HepG2 (cell line): ENCODE results near the gene RAB3D. TPM values are rescaled to one million over a fixed set of nuclear protein-coding genes. Genes with fewer than 3 reads are reported as not detected.

ENCODE experiments used
- ASH2L ChIP-seq: fragments of 300-600, 200-600 bp; sonication (generic); IDR thresholded peaks from 2 replicates; pipeline ENCODE4 v1.7.0; 2017; ENCODE audit warnings: low read depth, mild to moderate bottlenecking, moderate library complexity, mixed read lengths, low read length; ENCODE audit not compliant: insufficient read length
- BATF2 ChIP-seq: sonication (generic); formaldehyde crosslinking; IDR thresholded peaks from 2 replicates; pipeline ENCODE4 v1.8.0; 2022; ENCODE audit warnings: mild to moderate bottlenecking, missing genetic modification reagents, moderate library complexity
- BRCA1 ChIP-seq: sonication (generic); formaldehyde crosslinking; IDR thresholded peaks from 2 replicates; pipeline ENCODE4 v1.4.0; 2020; ENCODE audit warnings: missing genetic modification reagents
- CCDC6 ChIP-seq: sonication (generic); formaldehyde crosslinking; IDR thresholded peaks from 2 replicates; pipeline ENCODE4 v1.8.1; 2022; ENCODE audit warnings: mild to moderate bottlenecking, missing genetic modification reagents, moderate library complexity
- DPF2 ChIP-seq: sonication (generic); formaldehyde crosslinking; IDR thresholded peaks from 2 replicates; pipeline ENCODE4 v1.4.0; 2020; ENCODE audit warnings: mild to moderate bottlenecking, low read depth, missing genetic modification reagents, borderline replicate concordance
- E2F2 ChIP-seq: sonication (generic); formaldehyde crosslinking; IDR thresholded peaks from 2 replicates; pipeline ENCODE4 v1.4.0; 2020; ENCODE audit warnings: missing genetic modification reagents, borderline replicate concordance
- GTF2F1 ChIP-seq: fragments of 150-350 bp; IDR thresholded peaks from 2 replicates; pipeline ENCODE4 v1.6.1; 2014; ENCODE audit warnings: low read length
- HES4 ChIP-seq: sonication (generic); formaldehyde crosslinking; IDR thresholded peaks from 2 replicates; pipeline ENCODE4 v1.9.0; 2021; ENCODE audit warnings: mild to moderate bottlenecking, missing genetic modification reagents, borderline replicate concordance
- HIVEP1 ChIP-seq: sonication (generic); formaldehyde crosslinking; IDR thresholded peaks from 2 replicates; pipeline ENCODE4 v1.4.0; 2020; ENCODE audit warnings: mild to moderate bottlenecking, missing genetic modification reagents
- IRF2 ChIP-seq: IDR thresholded peaks from 2 replicates; pipeline ENCODE4 v1.6.1; 2018; ENCODE audit warnings: missing genetic modification reagents, missing compliant biosample characterization
- KDM5B ChIP-seq: sonication (generic); formaldehyde crosslinking; IDR thresholded peaks from 2 replicates; pipeline ENCODE4 v1.4.0; 2020; ENCODE audit warnings: missing genetic modification reagents, mild to moderate bottlenecking, borderline replicate concordance
- KLF11 ChIP-seq: IDR thresholded peaks from 2 replicates; pipeline ENCODE4 v1.6.1; 2016; ENCODE audit warnings: missing compliant biosample characterization
- NFKB2 ChIP-seq: sonication (generic); formaldehyde crosslinking; IDR thresholded peaks from 2 replicates; pipeline ENCODE4 v1.4.0; 2020; ENCODE audit warnings: missing genetic modification reagents, borderline replicate concordance
- NFYB ChIP-seq: sonication (generic); formaldehyde crosslinking; IDR thresholded peaks from 2 replicates; pipeline ENCODE4 v1.4.0; 2020; ENCODE audit warnings: missing genetic modification reagents
- PHF5A ChIP-seq: IDR thresholded peaks from one replicate; pipeline ENCODE4 v1.6.1; 2018; ENCODE audit warnings: low read depth, missing genetic modification reagents; ENCODE audit not compliant: unreplicated experiment
- POLR2AphosphoS5 ChIP-seq: IDR thresholded peaks from 2 replicates; pipeline ENCODE4 v1.6.1; 2012; ENCODE audit warnings: low read depth, low read length
- SATB2 ChIP-seq: sonication (generic); formaldehyde crosslinking; IDR thresholded peaks from 2 replicates; pipeline ENCODE4 v1.5.0; 2020; ENCODE audit warnings: missing genetic modification reagents
- TAF1 ChIP-seq: sonication (generic); formaldehyde crosslinking; IDR thresholded peaks from 2 replicates; pipeline ENCODE4 v1.4.0; 2020; ENCODE audit warnings: missing genetic modification reagents
- TMF1 ChIP-seq: sonication (generic); formaldehyde crosslinking; IDR thresholded peaks from 2 replicates; pipeline ENCODE4 v1.8.1; 2022; ENCODE audit warnings: low read depth, missing genetic modification reagents
- ZBTB4 ChIP-seq: sonication (generic); formaldehyde crosslinking; IDR thresholded peaks from 2 replicates; pipeline ENCODE4 v1.4.0; 2020; ENCODE audit warnings: missing genetic modification reagents, mild to moderate bottlenecking, borderline replicate concordance
- ZBTB7A ChIP-seq: sonication (generic); formaldehyde crosslinking; IDR thresholded peaks from 2 replicates; pipeline ENCODE4 v1.8.0; 2022; ENCODE audit warnings: mild to moderate bottlenecking, missing genetic modification reagents
- ZFP37 ChIP-seq: sonication (generic); formaldehyde crosslinking; IDR thresholded peaks from 2 replicates; pipeline ENCODE4 v1.4.0; 2020; ENCODE audit warnings: missing genetic modification reagents, borderline replicate concordance
- ZMYM2 ChIP-seq: sonication (generic); formaldehyde crosslinking; IDR thresholded peaks from 2 replicates; pipeline ENCODE4 v1.8.0; 2022; ENCODE audit warnings: mild to moderate bottlenecking, missing genetic modification reagents
- ZNF256 ChIP-seq: sonication (generic); formaldehyde crosslinking; conservative IDR thresholded peaks from 2 replicates; pipeline ENCODE4 v1.4.0; 2020; ENCODE audit warnings: missing genetic modification reagents
- polyA plus RNA-seq, 8 experiments: library from polyadenylated mRNA; depleted of rRNA in 3 of 8; stranded (reverse) in 7 of 8; unstranded in 1 of 8; fragments of >200 nt; fragmentation: Illumina TruSeq in 4 of 8; extraction: Trizol in 4 of 8; gene quantifications; 2 replicates each; pipeline versions ENCODE4 v1.2.1 to v1.2.3, GENCODE V29; 2011 to 2016; ENCODE audit warnings: low read depth in 4 of 8, missing spikeins in 1 of 8, mixed read lengths in 1 of 8; ENCODE audit not compliant: insufficient read depth in 1 of 8
- total RNA-seq, 5 experiments: library from RNA; depleted of rRNA; stranded (reverse); fragments of >200 nt; fragmentation: Illumina TruSeq; extraction: Trizol; gene quantifications; 2 replicates each; pipeline ENCODE4 v1.2.3, GENCODE V29; 2016; ENCODE audit warnings: low read depth in 1 of 5
- TF ChIP-seq, protein P1 (sequence below): sonication (generic); formaldehyde crosslinking; IDR thresholded peaks from 2 replicates; pipeline ENCODE4 v1.4.0; 2020; ENCODE audit warnings: low read depth, mild to moderate bottlenecking, missing genetic modification reagents

RAB3D gene
- total and polyA plus RNA-seq, 2 of the 13 experiments (the other 11 are each of a cell fraction or from before 2014, with no cell fraction given) = 2.0 to 16.1 TPM

DNA sequence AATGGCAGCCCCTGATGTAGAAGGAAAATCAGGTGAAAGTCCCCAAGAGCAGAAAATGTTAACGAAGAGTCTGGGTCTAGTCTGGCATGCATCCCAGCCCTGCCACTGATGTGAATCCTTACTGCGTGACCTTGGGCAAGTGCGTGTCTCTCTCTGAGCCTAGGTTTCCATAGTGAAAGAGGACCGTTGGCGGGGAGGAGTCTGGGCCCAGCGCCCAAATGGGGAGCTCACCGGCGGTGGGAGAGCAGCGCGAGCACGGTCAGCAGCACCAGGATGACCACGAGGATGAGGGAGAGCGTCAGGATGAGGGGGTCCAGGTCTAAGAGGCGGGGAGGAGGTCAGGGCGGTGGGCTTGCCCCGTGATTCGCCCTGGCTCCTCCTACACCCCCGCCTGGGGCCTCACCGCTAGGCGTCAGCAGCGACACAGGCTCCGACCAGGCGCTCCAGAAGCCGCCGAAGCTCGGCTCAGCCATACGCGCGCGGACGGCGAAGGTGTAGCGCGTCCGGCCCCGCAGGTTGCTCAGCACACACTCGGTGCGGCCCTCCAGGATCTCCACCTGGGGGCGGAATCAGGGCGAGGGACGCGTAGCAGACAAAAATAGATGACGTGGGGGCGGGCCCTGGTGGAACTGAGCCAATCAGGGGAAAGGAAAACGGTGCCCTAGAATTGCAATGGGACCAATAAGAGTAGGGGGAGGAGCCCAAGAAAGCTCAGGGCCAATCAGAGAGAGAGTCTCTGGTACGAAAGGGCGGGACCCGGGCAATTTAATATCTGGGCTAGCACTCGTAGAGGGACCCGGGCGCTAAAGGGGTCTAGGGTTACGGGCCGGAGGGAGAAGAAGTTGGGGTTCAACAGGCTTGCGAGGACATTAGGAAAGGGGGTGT, 41.4 kb upstream of the RAB3D start (continued):
- peak; percentile 65 for TF ChIP-seq ASH2L
- TF ChIP-seq HIVEP1 (CRISPR knock-in tag) = peak; percentile 42; the same call in 1 of the 2 replicates
- TF ChIP-seq ZFP37 = no peak
- TF ChIP-seq TAF1 (CRISPR knock-in tag) = peak; percentile 71; the same call in 1 of the 2 replicates
- peak; percentile 75 for TF ChIP-seq POLR2AphosphoS5
- no peak for TF ChIP-seq BRCA1
- TF ChIP-seq E2F2 (CRISPR knock-in tag) = no peak
- peak; percentile 48; the same call in 1 of the 2 replicates for TF ChIP-seq KDM5B (CRISPR knock-in tag)
- no peak for TF ChIP-seq DPF2 (CRISPR knock-in tag)
- TF ChIP-seq NFKB2 (CRISPR knock-in tag) = no peak; the same call in 1 of the 2 replicates
- peak; percentile 74; the same call in 1 of the 2 replicates for TF ChIP-seq KLF11 (CRISPR knock-in tag)
- no peak for TF ChIP-seq BATF2 (CRISPR knock-in tag)
- no peak for TF ChIP-seq SATB2 (CRISPR knock-in tag)
- no peak for TF ChIP-seq ZBTB4 (CRISPR knock-in tag)
- peak; percentile 77; the same call in 1 of the 2 replicates for TF ChIP-seq ZBTB7A
- TF ChIP-seq NFYB = peak; percentile 93
- TF ChIP-seq, protein P1, sequence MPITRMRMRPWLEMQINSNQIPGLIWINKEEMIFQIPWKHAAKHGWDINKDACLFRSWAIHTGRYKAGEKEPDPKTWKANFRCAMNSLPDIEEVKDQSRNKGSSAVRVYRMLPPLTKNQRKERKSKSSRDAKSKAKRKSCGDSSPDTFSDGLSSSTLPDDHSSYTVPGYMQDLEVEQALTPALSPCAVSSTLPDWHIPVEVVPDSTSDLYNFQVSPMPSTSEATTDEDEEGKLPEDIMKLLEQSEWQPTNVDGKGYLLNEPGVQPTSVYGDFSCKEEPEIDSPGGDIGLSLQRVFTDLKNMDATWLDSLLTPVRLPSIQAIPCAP (CRISPR knock-in tag) = no peak
- no peak for TF ChIP-seq GTF2F1
- no peak for TF ChIP-seq ZMYM2 (CRISPR knock-in tag)
- TF ChIP-seq CCDC6 = peak; percentile 68; the same call in 1 of the 2 replicates
- no peak for TF ChIP-seq HES4 (CRISPR knock-in tag)
- no peak for TF ChIP-seq TMF1
- peak; percentile 85; the same call in 1 of the 2 replicates for TF ChIP-seq IRF2 (CRISPR knock-in tag)
- TF ChIP-seq PHF5A (CRISPR knock-in tag) = no peak
- 0 out of 2 replicates have a peak, but pooled peaks have one; percentile 20 for TF ChIP-seq ZNF256 (CRISPR knock-in tag)
